Measurements from ENCODE around the gene TBCEL.

GRCh38 chr11:120974965-120975364 lies 48.9 kb upstream of the TBCEL start:
- TF ChIP-seq CTCF (IDR thresholded peaks at IDR 0.05) (no peak), POLR2A (IDR thresholded peaks at IDR 0.05) (no peak)
